ENCODE results near the gene TMPRSS4.

TMPRSS4 gene

DNA sequence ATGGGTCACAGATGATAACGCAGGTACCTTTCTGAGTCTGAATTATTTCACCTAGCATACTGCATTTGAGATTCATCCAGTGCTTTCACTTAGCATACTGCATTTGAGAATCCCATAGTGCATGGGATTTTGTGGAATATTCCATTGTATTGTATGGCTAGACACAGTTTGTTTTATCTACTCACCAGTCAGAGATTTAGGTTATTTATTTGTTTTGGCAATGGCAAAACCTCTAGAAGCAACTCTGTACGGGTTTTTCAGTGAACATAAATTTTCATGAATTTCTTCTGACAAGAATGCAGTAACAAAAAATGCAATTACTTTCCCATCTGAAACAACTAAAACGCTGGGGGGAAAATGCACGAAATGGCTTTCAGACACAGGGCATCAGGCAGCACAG, 51.4 kb downstream of the TMPRSS4 start:
- Mint-ChIP-seq H3K4me3 (no peak overlapping the region), H3K36me3 (ENCODE audit: insufficient read depth) (no peaks in the 10 kb centered on the region), H3K27ac (ENCODE audit: low read depth) (no peak overlapping the region), H3K27me3 (peaks cover 10% of the 10 kb centered on the region), H3K9me3 (no peaks in the 10 kb centered on the region), H3K4me1 (no peaks in the 10 kb centered on the region)
- DNase-seq (ENCODE audit: low spot score in 2 of 2): no peak
- no peak for ATAC-seq (replicated peaks; ENCODE audit: extremely low read depth, poor library complexity, severe bottlenecking)

DNA sequence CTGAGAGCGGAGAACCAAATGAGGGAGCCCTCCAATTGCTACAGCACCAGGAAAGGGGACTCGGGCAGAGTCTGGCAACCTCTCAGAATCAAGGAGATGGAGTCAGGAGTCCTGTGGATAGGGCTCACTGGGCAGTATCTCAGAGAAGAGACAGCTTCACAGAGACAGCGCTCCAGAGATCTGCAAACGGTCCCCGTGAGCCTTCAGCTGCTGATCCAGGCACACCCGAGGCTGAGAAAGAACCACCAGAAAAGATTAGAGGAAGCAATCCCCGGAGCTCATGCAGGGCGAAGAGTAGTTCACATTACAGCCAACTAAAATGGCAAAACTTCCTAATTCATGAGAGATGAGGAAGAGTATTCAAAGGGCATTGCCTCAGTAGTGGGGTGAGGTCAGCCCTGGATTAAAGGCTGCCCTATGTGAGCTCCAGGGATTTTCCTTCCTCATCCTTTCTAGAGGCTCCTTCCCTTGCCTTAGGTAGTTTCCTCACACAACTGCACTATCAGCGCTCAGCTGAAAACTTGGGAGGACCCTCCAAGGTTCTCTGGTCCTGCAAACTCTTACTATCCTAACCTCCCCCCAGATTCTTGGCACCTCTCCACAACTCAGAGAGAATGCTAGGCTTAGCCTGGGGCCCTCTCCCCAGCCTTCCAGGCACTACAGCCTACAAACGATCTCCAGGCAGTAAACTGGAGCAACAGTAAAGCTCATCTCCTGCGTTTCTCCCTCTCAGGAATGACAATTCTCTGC, 52.0 kb downstream of the TMPRSS4 start:
- Mint-ChIP-seq H3K36me3 (ENCODE audit: insufficient read depth) (no peaks in the 10 kb centered on the region), H3K27me3 (peaks cover 13% of the 10 kb centered on the region), H3K4me3 (no peak overlapping the region), H3K9me3 (no peaks in the 10 kb centered on the region), H3K4me1 (no peaks in the 10 kb centered on the region), H3K27ac (ENCODE audit: low read depth) (no peak overlapping the region)
- ATAC-seq (replicated peaks; ENCODE audit: extremely low read depth, poor library complexity, severe bottlenecking) (no peak), DNase-seq (ENCODE audit: low spot score in 2 of 2) (no peak)

DNA sequence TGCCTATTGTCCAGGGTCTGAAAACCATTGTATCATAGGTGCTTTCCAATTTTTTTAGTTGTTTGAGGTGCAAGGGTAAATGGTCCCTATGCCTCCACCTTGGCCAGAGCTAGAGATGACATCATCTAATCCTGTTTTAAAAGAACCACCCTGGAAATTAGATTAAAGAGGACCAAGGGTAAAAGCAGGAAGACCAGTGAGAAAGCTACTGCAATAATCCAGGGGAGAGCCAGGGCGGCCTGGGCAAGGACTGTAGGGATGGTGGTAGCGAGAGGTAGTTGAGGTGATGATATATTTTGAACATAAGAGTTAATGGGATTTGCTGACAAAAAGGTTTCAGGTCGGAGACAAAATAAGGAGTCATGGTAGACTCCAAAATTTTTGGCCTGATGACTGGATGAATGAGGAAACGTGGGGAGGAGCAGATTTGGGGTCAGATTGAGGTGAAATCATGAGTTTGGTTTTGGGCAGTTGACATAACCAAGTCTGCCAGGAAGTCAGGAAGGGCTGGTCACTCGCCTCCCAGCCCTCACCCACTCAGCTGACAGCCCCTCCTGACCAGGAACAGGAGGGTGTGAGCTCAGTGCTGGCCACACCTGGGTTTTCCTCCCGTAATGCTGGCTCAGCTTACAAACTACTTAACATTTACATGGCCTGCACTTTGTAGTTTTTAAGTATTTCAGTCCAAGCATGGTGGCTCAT, 52.7 kb downstream of the TMPRSS4 start:
- ATAC-seq (replicated peaks; ENCODE audit: extremely low read depth, poor library complexity, severe bottlenecking): no peak
- no peak overlapping the region for H3K4me3 Mint-ChIP-seq

DNA sequence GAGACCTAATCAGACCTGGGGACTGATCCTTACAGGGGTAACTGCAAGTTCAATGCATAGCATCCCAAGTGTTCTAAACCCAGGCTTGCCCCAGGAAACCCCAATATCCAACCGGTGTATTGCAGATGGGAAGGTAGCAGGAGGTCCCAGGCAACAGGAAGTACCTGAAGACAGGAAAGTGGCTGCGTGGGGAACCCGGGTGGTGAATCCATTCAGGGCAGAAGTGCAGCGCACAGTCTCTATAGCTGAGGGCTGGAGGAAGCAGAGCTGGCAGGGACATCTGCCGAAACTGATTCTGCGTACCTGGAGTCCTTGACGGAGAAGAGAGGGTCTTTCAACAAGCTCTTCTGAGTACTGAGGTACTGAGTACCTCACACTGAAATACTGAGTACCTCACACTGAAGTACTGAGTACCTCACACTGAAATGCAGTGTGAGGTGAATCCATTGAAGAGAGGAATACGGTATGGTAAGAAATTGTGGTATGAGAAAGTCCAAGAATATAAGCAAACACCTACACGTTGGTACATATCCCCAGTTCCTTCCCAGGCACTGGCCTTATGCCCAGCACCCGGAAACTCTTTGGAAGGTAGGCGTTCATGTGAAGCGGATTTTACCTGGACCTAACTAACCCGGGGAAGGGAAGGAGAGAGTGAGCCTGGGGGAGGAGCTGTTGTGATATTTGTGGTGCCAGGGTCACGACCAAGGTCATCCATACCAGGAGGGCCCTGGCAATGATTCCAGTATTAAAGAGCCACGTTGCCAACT, 55.7 kb downstream of the TMPRSS4 start:
- peaks cover 42% of the 10 kb centered on the region for H3K27me3 Mint-ChIP-seq
- no peaks in the 10 kb centered on the region for H3K9me3 Mint-ChIP-seq
- H3K27ac Mint-ChIP-seq (ENCODE audit: low read depth): no peak overlapping the region
- no peaks in the 10 kb centered on the region for H3K4me1 Mint-ChIP-seq
- DNase-seq (ENCODE audit: low spot score in 2 of 2) (no peak), ATAC-seq (replicated peaks; ENCODE audit: extremely low read depth, poor library complexity, severe bottlenecking) (no peak)
- H3K4me3 Mint-ChIP-seq: no peak overlapping the region
- H3K36me3 Mint-ChIP-seq (ENCODE audit: insufficient read depth): no peaks in the 10 kb centered on the region

More for the DNA sequence above, 52.7 kb downstream of the TMPRSS4 start:
- DNase-seq (ENCODE audit: low spot score in 2 of 2): no peak
- H3K27ac Mint-ChIP-seq (ENCODE audit: low read depth): no peak overlapping the region
- H3K36me3 Mint-ChIP-seq (ENCODE audit: insufficient read depth): no peaks in the 10 kb centered on the region
- H3K4me1 Mint-ChIP-seq: no peaks in the 10 kb centered on the region
- no peaks in the 10 kb centered on the region for H3K9me3 Mint-ChIP-seq
- H3K27me3 Mint-ChIP-seq: peaks cover 20% of the 10 kb centered on the region

DNA sequence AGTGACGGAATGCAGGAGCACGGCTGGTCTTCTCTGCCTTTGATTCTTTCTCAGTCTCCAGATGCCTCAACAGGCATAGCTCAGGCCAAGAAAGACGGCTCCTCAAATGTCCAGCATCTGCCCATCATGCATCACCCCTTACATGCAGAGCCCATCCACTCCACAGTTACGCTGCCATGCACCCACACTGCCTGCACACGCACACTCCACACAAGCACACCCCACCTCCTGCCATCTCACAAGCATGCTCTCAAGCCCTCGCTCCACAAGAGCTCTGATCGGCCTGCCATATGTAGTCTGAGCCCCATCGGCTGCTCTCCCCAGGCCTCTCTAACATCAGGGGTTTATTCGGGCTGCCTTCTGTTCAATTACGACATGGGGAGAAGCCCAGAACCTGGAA, 56.9 kb downstream of the TMPRSS4 start:
- ATAC-seq (replicated peaks; ENCODE audit: extremely low read depth, poor library complexity, severe bottlenecking) (no peak), DNase-seq (ENCODE audit: low spot score in 2 of 2) (no peak)
- no peaks in the 10 kb centered on the region for H3K4me1 Mint-ChIP-seq
- H3K36me3 Mint-ChIP-seq (ENCODE audit: insufficient read depth): no peaks in the 10 kb centered on the region
- H3K27me3 Mint-ChIP-seq: peaks cover 54% of the 10 kb centered on the region
- H3K4me3 Mint-ChIP-seq: no peak overlapping the region
- no peaks in the 10 kb centered on the region for H3K9me3 Mint-ChIP-seq
- H3K27ac Mint-ChIP-seq (ENCODE audit: low read depth): no peak overlapping the region

DNA sequence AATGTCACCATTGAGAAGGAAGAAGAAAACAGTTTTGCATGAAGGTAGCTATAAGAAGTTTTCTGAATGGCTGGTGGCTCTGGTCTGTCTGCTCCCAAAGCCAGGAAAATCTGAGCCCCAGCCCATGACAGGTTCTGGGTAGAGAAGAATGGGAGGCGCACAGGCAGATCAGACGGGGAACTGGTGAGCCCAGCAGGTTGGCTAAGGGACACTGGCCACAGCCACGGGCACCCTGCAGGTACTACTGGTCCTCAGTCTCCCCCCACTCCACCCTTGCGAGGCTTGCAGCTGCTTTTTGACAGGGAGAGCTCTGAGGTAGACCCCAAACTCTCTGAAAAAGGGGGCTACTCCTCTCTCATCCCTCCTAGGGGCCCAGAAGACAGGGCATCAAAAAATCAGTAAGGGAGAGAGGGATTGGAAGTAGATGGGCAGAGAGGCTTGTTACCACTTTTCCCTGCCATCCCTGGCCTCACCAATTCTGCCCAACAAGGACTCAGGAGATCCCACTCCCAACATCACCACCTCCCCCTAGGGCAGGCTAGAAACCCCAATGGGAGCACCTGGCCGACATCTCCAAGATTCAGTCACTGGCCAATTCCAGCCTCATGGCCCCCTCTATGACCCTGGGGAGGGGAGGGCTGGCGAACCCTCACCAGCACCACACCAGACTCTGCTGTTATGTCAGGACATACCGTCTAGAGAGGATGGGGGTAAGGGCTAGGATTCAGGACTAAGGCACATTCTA, 58.3 kb downstream of the TMPRSS4 start:
- Mint-ChIP-seq H3K27me3 (peaks cover 58% of the 10 kb centered on the region), H3K4me1 (no peaks in the 10 kb centered on the region)

DNA sequence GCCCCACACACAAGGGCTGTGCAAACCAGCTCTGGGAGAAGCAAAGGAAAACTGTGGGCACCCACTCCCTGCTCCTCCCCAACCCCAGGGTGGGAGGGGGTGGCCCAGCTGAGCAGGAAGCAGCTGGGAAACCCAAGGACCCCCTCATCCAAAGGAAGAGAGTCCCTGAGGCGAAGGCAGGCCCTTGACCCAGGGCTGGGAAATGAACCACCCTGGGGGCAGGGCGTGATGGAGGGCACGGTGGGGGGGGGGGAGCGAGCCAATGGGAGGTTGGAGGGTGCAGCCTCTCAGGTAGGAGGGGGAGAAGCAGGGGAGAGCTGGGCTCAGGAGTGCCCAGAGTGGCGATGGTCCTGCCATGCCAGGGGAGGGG, 58.9 kb downstream of the TMPRSS4 start:
- Mint-ChIP-seq H3K27me3 (peaks cover 63% of the 10 kb centered on the region), H3K4me3 (no peak overlapping the region), H3K9me3 (no peaks in the 10 kb centered on the region), H3K4me1 (no peaks in the 10 kb centered on the region), H3K36me3 (ENCODE audit: insufficient read depth) (no peaks in the 10 kb centered on the region), H3K27ac (ENCODE audit: low read depth) (no peak overlapping the region)
- ATAC-seq (replicated peaks; ENCODE audit: extremely low read depth, poor library complexity, severe bottlenecking) (no peak), DNase-seq (ENCODE audit: low spot score in 2 of 2) (no peak)

More for the DNA sequence above, 58.3 kb downstream of the TMPRSS4 start:
- H3K4me3 Mint-ChIP-seq: no peak overlapping the region
- H3K36me3 Mint-ChIP-seq (ENCODE audit: insufficient read depth): no peaks in the 10 kb centered on the region
- H3K27ac Mint-ChIP-seq (ENCODE audit: low read depth): no peak overlapping the region
- DNase-seq (ENCODE audit: low spot score in 2 of 2) (no peak), ATAC-seq (replicated peaks; ENCODE audit: extremely low read depth, poor library complexity, severe bottlenecking) (no peak)
- no peaks in the 10 kb centered on the region for H3K9me3 Mint-ChIP-seq

DNA sequence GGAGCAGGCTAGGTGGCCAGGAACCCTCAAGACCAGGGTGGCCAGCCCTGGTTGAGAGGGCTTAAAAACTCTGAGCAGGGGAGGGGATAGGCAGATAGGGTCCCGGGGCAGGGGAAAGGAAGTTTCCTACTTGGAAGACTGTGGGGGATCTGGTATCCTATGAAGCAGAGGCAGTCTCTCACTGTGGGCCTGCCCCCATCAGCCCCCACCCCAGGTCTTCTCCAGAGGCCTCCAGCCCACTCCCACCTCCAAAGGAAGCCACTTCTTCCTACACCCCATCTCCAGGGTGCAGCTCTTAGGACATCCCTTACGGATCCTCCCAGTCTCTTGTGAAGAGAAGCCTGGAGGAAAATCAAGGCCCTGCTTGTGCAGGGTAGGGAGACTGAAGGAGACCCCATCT, 59.5 kb downstream of the TMPRSS4 start:
- ATAC-seq (replicated peaks; ENCODE audit: extremely low read depth, poor library complexity, severe bottlenecking) (no peak), DNase-seq (ENCODE audit: low spot score in 2 of 2) (no peak)
- peaks cover 69% of the 10 kb centered on the region for H3K27me3 Mint-ChIP-seq
- no peaks in the 10 kb centered on the region for H3K9me3 Mint-ChIP-seq
- no peak overlapping the region for H3K4me3 Mint-ChIP-seq
- H3K36me3 Mint-ChIP-seq (ENCODE audit: insufficient read depth): no peaks in the 10 kb centered on the region
- no peak overlapping the region for H3K27ac Mint-ChIP-seq (ENCODE audit: low read depth)
- H3K4me1 Mint-ChIP-seq: no peaks in the 10 kb centered on the region

DNA sequence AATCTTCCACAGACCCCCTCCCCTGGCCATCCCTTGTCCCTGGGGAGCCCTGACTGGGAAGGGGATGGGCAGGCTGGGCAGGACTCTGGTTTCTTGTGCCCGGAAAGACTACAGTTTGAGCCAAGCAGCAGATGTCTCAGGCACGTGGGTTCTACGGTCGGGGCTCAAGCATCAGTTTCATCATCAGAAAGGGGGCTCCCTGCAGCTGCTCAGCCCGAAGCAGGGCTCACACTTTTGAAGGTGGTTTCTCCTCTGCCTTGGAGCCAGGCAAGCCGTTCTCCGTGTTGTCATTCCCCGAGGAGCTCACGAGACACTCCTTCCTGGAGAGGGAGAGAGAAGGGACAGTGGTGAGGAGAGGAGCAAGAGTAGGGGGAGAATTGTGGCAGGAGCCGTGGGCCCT, 59.9 kb downstream of the TMPRSS4 start:
- no peak for ATAC-seq (replicated peaks; ENCODE audit: extremely low read depth, poor library complexity, severe bottlenecking)
- no peaks in the 10 kb centered on the region for H3K36me3 Mint-ChIP-seq (ENCODE audit: insufficient read depth)
- H3K4me1 Mint-ChIP-seq: no peaks in the 10 kb centered on the region
- DNase-seq (ENCODE audit: low spot score in 2 of 2): no peak
- H3K9me3 Mint-ChIP-seq: no peaks in the 10 kb centered on the region
- peaks cover 74% of the 10 kb centered on the region for H3K27me3 Mint-ChIP-seq
- H3K4me3 Mint-ChIP-seq: no peak overlapping the region
- H3K27ac Mint-ChIP-seq (ENCODE audit: low read depth): no peak overlapping the region

DNA sequence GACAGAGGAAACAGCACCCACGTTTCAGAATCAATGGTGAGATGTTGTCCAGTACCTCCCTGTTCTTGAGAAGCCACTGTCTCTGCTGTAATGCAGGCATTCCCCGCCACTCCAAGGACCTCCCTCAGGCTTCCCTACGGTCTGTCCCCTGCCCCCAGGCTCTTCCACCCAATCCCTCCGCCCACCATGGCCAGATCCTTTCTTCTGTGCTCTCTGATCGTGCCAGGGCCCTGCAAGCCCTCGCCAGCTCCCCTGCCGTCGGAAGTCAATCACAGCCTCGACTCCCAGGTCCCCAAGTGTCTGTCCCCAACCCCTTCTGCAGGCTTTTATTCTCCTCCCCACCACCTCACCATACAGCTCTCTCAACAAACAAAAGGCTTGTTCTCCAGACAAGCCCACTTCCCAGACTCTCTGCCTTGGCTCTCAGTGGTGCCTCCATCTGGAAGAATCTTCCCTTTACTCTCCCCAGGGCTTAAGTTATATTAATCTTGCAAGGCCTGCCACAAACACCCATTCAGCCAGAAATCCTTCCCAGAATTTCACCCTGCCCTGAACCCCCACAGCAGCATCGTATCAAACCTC, 62.1 kb downstream of the TMPRSS4 start:
- no peaks in the 10 kb centered on the region for H3K9me3 Mint-ChIP-seq
- no peak for ATAC-seq (replicated peaks; ENCODE audit: extremely low read depth, poor library complexity, severe bottlenecking)
- no peaks in the 10 kb centered on the region for H3K4me1 Mint-ChIP-seq
- H3K27ac Mint-ChIP-seq (ENCODE audit: low read depth): no peak overlapping the region
- peaks cover 91% of the 10 kb centered on the region for H3K27me3 Mint-ChIP-seq
- H3K4me3 Mint-ChIP-seq: no peak overlapping the region
- no peak for DNase-seq (ENCODE audit: low spot score in 2 of 2)
- H3K36me3 Mint-ChIP-seq (ENCODE audit: insufficient read depth): no peaks in the 10 kb centered on the region

DNA sequence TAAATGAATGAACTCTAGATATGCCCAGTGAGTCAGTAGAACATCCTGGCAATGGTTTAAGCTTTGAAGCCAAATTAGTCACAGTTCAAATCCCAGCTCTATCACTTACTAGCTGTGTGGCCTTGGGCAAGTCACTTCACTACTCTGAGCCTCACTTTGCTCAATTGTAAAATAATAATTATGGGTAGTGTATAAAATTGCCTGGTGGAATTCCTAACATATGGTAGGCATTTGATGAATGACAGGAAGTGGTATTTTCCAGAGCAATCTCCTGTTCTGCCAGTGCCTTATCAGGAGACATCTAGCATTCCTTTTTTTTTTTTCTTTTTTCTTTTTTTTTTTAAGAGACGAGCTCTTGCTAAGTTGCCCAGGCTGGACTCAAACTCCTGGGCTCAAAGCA, 62.7 kb downstream of the TMPRSS4 start:
- Mint-ChIP-seq H3K36me3 (ENCODE audit: insufficient read depth) (peaks cover 1% of the 10 kb centered on the region), H3K27ac (ENCODE audit: low read depth) (no peak overlapping the region), H3K4me3 (no peak overlapping the region), H3K4me1 (no peaks in the 10 kb centered on the region), H3K27me3 (peaks cover 91% of the 10 kb centered on the region), H3K9me3 (no peaks in the 10 kb centered on the region)
- DNase-seq (ENCODE audit: low spot score in 2 of 2): no peak
- no peak for ATAC-seq (replicated peaks; ENCODE audit: extremely low read depth, poor library complexity, severe bottlenecking)

DNA sequence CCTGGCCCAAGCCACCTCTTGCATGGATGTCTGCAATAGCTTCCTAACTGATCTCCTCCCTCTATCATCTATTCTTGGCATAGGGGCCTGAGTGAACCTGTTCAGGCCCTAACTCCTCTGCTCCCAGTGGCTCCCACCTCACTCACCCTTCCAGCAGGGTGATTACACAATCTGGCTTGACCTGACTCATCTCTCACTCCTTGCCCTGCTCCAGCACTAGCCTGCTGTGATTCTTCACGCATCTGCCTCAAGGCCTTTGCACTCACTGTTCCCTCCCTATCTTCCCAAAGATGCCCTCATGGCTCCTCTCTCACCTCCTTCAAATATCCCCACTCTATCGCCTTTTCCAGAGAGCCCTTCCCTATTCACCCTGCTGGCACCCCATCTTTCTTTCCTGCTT, 65.2 kb downstream of the TMPRSS4 start:
- Mint-ChIP-seq H3K27me3 (peaks cover 74% of the 10 kb centered on the region), H3K36me3 (ENCODE audit: insufficient read depth) (peaks cover 2% of the 10 kb centered on the region), H3K4me3 (no peak overlapping the region), H3K9me3 (no peaks in the 10 kb centered on the region), H3K27ac (ENCODE audit: low read depth) (no peak overlapping the region), H3K4me1 (no peaks in the 10 kb centered on the region)
- no peak for DNase-seq (ENCODE audit: low spot score in 2 of 2)
- ATAC-seq (replicated peaks; ENCODE audit: extremely low read depth, poor library complexity, severe bottlenecking): no peak
